Astrocyte (in vitro differentiated cells and primary cell): ENCODE data around the gene FOLR2. TPM values are rescaled to one million over a fixed set of nuclear protein-coding genes. Genes with fewer than 3 reads are reported as not detected.
A peak's percentile ranks its signal among the peaks of the same experiment; 100 is the strongest.

Experiments
- DNase-seq: peaks from one replicate; pipeline ENCODE4 v3.0.0-alpha.2; 2010; ENCODE audit warnings: low read depth
- FAIRE-seq: peaks from 2 replicates; lab custom pipeline; 2011; peaks lifted over from hg19 to GRCh38; lab: Jason Lieb, UNC
- H2AFZ ChIP-seq: 2 replicates; pipeline ENCODE4 v1.6.0; 2012; ENCODE audit warnings: low read depth, low read length, inconsistent platforms
- H3K27ac ChIP-seq: 2 replicates; pipeline ENCODE4 v1.5.1; 2011; ENCODE audit warnings: low read depth, low read length, inconsistent platforms
- H3K27me3 ChIP-seq: 2 replicates; pipeline ENCODE4 v1.6.0; 2011; ENCODE audit warnings: low read length, inconsistent platforms; ENCODE audit not compliant: insufficient read depth
- H3K36me3 ChIP-seq: 2 replicates; pipeline ENCODE4 v1.5.1; 2011; ENCODE audit warnings: low read length, inconsistent platforms; ENCODE audit not compliant: insufficient read depth
- H3K4me1 ChIP-seq: 2 replicates; pipeline ENCODE4 v1.5.1; 2011; ENCODE audit warnings: low read length, inconsistent platforms; ENCODE audit not compliant: insufficient read depth
- H3K4me2 ChIP-seq: 2 replicates; pipeline ENCODE4 v1.6.0; 2012; ENCODE audit warnings: low read length, inconsistent platforms
- H3K4me3 ChIP-seq: 2 replicates; pipeline ENCODE4 v1.5.1; 2011; ENCODE audit warnings: low read depth, mild to moderate bottlenecking, low read length, inconsistent platforms; ENCODE audit not compliant: insufficient read depth
- H3K79me2 ChIP-seq: 2 replicates; pipeline ENCODE4 v1.6.0; 2012; ENCODE audit warnings: mild to moderate bottlenecking, low read length, inconsistent platforms; ENCODE audit not compliant: insufficient read depth
- H3K9ac ChIP-seq: 2 replicates; pipeline ENCODE4 v1.6.0; 2012; ENCODE audit warnings: mild to moderate bottlenecking, low read length, inconsistent platforms
- H3K9me3 ChIP-seq: 2 replicates; pipeline ENCODE4 v1.5.1; 2012; ENCODE audit warnings: low read depth, mild to moderate bottlenecking, low read length, inconsistent platforms; ENCODE audit not compliant: insufficient read depth
- H4K20me1 ChIP-seq: 2 replicates; pipeline ENCODE4 v1.6.0; 2012; ENCODE audit warnings: low read length, inconsistent platforms; ENCODE audit not compliant: insufficient read depth
- H3K27ac Mint-ChIP-seq: one replicate; pipeline ENCODE4 v1.8.0; 2021; ENCODE audit warnings: mild to moderate bottlenecking, mixed read lengths; ENCODE audit not compliant: unreplicated experiment
- H3K27me3 Mint-ChIP-seq: one replicate; pipeline ENCODE4 v1.8.0; 2021; ENCODE audit warnings: low read depth, mixed read lengths; ENCODE audit not compliant: unreplicated experiment
- H3K36me3 Mint-ChIP-seq: one replicate; pipeline ENCODE4 v1.8.0; 2021; ENCODE audit warnings: low read depth, mixed read lengths; ENCODE audit not compliant: unreplicated experiment
- H3K4me1 Mint-ChIP-seq: one replicate; pipeline ENCODE4 v1.8.0; 2021; ENCODE audit warnings: low read depth, mixed read lengths; ENCODE audit not compliant: unreplicated experiment
- H3K4me3 Mint-ChIP-seq: one replicate; pipeline ENCODE4 v1.8.0; 2021; ENCODE audit warnings: mild to moderate bottlenecking, moderate library complexity, mixed read lengths; ENCODE audit not compliant: unreplicated experiment
- H3K9me3 Mint-ChIP-seq: one replicate; pipeline ENCODE4 v1.8.0; 2021; ENCODE audit warnings: mild to moderate bottlenecking, mixed read lengths; ENCODE audit not compliant: unreplicated experiment
- EZH2 ChIP-seq: IDR thresholded peaks from 2 replicates; pipeline ENCODE4 v1.6.1; 2012; ENCODE audit warnings: mild to moderate bottlenecking, low read length, inconsistent platforms; ENCODE audit not compliant: insufficient read depth
- total RNA-seq: library from RNA; stranded (reverse); gene quantifications from 2 replicates; pipeline ENCODE4 v1.2.1, GENCODE V29; 2021
- TF ChIP-seq, protein P1 (sequence below): IDR thresholded peaks from 2 replicates; pipeline ENCODE4 v1.5.1; 2011; ENCODE audit warnings: low read depth, mild to moderate bottlenecking, inconsistent platforms, low read length, moderate library complexity; ENCODE audit not compliant: insufficient read depth

Gene FOLR2
- total RNA-seq, 1 donor from 2014 or later = not detected

GRCh38 chr11:72243173-72244059 lies 26.8 kb downstream of the FOLR2 start:
- peak; percentile 71 for TF ChIP-seq EZH2
- TF ChIP-seq, protein P1, sequence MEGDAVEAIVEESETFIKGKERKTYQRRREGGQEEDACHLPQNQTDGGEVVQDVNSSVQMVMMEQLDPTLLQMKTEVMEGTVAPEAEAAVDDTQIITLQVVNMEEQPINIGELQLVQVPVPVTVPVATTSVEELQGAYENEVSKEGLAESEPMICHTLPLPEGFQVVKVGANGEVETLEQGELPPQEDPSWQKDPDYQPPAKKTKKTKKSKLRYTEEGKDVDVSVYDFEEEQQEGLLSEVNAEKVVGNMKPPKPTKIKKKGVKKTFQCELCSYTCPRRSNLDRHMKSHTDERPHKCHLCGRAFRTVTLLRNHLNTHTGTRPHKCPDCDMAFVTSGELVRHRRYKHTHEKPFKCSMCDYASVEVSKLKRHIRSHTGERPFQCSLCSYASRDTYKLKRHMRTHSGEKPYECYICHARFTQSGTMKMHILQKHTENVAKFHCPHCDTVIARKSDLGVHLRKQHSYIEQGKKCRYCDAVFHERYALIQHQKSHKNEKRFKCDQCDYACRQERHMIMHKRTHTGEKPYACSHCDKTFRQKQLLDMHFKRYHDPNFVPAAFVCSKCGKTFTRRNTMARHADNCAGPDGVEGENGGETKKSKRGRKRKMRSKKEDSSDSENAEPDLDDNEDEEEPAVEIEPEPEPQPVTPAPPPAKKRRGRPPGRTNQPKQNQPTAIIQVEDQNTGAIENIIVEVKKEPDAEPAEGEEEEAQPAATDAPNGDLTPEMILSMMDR = no peak
- peaks cover 24% of the 10 kb centered on the region for H3K4me1 ChIP-seq
- peak overlapping the region; percentile 55 for H3K4me3 Mint-ChIP-seq
- H3K4me3 ChIP-seq = no peak overlapping the region
- no peak overlapping the region for H2AFZ ChIP-seq
- peaks cover 4% of the 10 kb centered on the region for H3K36me3 Mint-ChIP-seq
- FAIRE-seq (no peak), DNase-seq (no peak)
- H3K9me3 ChIP-seq = no peaks in the 10 kb centered on the region
- H3K9me3 Mint-ChIP-seq = peaks cover 17% of the 10 kb centered on the region
- H3K9ac ChIP-seq = no peak overlapping the region
- peaks cover 11% of the 10 kb centered on the region for H3K4me1 Mint-ChIP-seq
- H3K27me3 Mint-ChIP-seq = peaks cover 40% of the 10 kb centered on the region
- peaks cover 17% of the 10 kb centered on the region for H4K20me1 ChIP-seq
- no peak overlapping the region for H3K27ac ChIP-seq
- no peak overlapping the region for H3K4me2 ChIP-seq
- H3K27me3 ChIP-seq = peaks cover 74% of the 10 kb centered on the region
- H3K79me2 ChIP-seq = no peaks in the 10 kb centered on the region
- no peaks in the 10 kb centered on the region for H3K36me3 ChIP-seq
- H3K27ac Mint-ChIP-seq = no peak overlapping the region

DNA sequence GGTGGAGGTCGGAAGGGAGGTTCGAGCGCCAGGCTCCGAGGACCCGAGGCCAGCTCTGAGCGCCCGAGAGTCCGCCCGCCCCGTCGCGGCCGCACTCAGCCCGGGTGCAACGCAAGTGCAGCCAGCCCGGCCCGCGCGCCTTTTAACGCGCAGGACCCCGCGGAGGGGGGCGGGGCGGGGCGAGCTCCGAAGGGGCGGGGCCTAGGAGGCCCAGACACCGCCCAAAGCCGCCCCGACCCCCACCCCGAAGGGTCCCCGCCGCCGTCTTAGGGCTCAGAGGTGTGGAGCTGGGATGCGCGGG lies 27.4 kb downstream of the FOLR2 start, which contains the start of gene PHOX2A:
TSS of gene PHOX2A (minus strand) at position 117 of the 301 bp plus-strand sequence. CDS start 172 bp downstream, outside the sequence.
- H3K27ac ChIP-seq = no peak within 1 kb of the TSS
- H2AFZ ChIP-seq = no peak within 1 kb of the TSS
- peaks cover 75% of the 10 kb centered on the region for H3K27me3 ChIP-seq
- DNase-seq (no peak), FAIRE-seq (no peak)
- H3K9me3 Mint-ChIP-seq = peaks cover 17% of the 10 kb centered on the region
- peak within 1 kb of the TSS; percentile 25 for H3K4me3 ChIP-seq
- no peaks in the 10 kb centered on the region for H3K9me3 ChIP-seq
- peak within 1 kb of the TSS; percentile 73 for H3K4me2 ChIP-seq
- H3K27ac Mint-ChIP-seq = no peak within 1 kb of the TSS
- peaks cover 4% of the 10 kb centered on the region for H3K36me3 Mint-ChIP-seq
- H4K20me1 ChIP-seq = peaks cover 11% of the 10 kb centered on the region
- H3K79me2 ChIP-seq = no peaks in the 10 kb centered on the region
- H3K4me1 Mint-ChIP-seq = peaks cover 7% of the 10 kb centered on the region
- H3K27me3 Mint-ChIP-seq = peaks cover 39% of the 10 kb centered on the region
- no peaks in the 10 kb centered on the region for H3K36me3 ChIP-seq
- peaks cover 18% of the 10 kb centered on the region for H3K4me1 ChIP-seq
- no peak within 1 kb of the TSS for H3K9ac ChIP-seq
- peak within 1 kb of the TSS; percentile 66 for H3K4me3 Mint-ChIP-seq
- TF ChIP-seq EZH2 = no peak
- TF ChIP-seq, protein P1 = no peak
